Stomach (tissue), 9 donors: ENCODE data around the gene KIF14. TPM values are rescaled to one million over a fixed set of nuclear protein-coding genes. Genes with fewer than 3 reads are reported as not detected.

Experiments
- DNase-seq, 2 donors: peaks; one replicate each; pipeline versions ENCODE4 v3.0.0 to v3.0.0-alpha.2; 2013 to 2019
- H3K27ac ChIP-seq, 5 donors: fragments of 200-600 bp in 4 of 5; sonication (generic) in 4 of 5; one replicate each; pipeline ENCODE4 v1.5.1; 2013 to 2019; ENCODE audit warnings: mild to moderate bottlenecking in 1 of 5, moderate library complexity in 1 of 5
- H3K27me3 ChIP-seq, 3 donors: fragments of 200-600 bp; sonication (generic); one replicate each; pipeline ENCODE4 v1.5.1; 2017 to 2019; ENCODE audit warnings: mixed run types in 1 of 3
- H3K36me3 ChIP-seq, 4 donors: fragments of 200-600 bp; sonication (generic); 1 replicate in 3 of 4; 2 replicates in 1 of 4; pipeline ENCODE4 v1.5.1; 2016 to 2019
- H3K4me1 ChIP-seq, 4 donors: fragments of 200-600 bp; sonication (generic); one replicate each; pipeline ENCODE4 v1.5.1; 2016 to 2019
- H3K4me3 ChIP-seq, 4 donors: fragments of 200-600 bp; sonication (generic) in 3 of 4; one replicate each; pipeline ENCODE4 v1.5.1; 2016 to 2019; ENCODE audit warnings: mild to moderate bottlenecking in 1 of 4
- H3K9me3 ChIP-seq, 4 donors: fragments of 200-600 bp; sonication (generic); one replicate each; pipeline ENCODE4 v1.5.1; 2016 to 2019
- EP300 ChIP-seq: sonication (generic); formaldehyde crosslinking; IDR thresholded peaks from one replicate; pipeline ENCODE4 v1.6.1; 2017; ENCODE audit warnings: antibody characterized with exemption
- POLR2A ChIP-seq, 4 donors: fragments of 450-650 bp; IDR thresholded peaks; one replicate each; pipeline ENCODE4 v1.6.1; 2016; ENCODE audit warnings: antibody characterized with exemption in 4 of 4, control low read depth in 2 of 4, mild to moderate bottlenecking in 1 of 4, moderate library complexity in 1 of 4
- POLR2AphosphoS5 ChIP-seq, 3 donors: sonication (generic); formaldehyde crosslinking; IDR thresholded peaks; one replicate each; pipeline ENCODE4 v1.6.1; 2016; ENCODE audit warnings: antibody characterized with exemption in 3 of 3
- WGBS, 5 donors: extraction: QIAGEN DNeasy Blood & Tissue Kit in 3 of 5; methylation state at CpG; one replicate each; pipeline versions ENCODE4 v1.1.5 to v1.1.7; 2013 to 2018; 5-methylcytosine and 5-hydroxymethylcytosine counted together
- intact Hi-C: fragments of 100-400 bp; cut with DNase I; formaldehyde crosslinking; loops from one replicate; pipeline ENCODE4 v1.15.1; 2023; ENCODE audit warnings: low total_unique reads
- polyA plus RNA-seq, 3 donors: library from polyadenylated mRNA; stranded (reverse); fragments of 200-250 nt; gene quantifications; one replicate each; pipeline ENCODE4 v1.2.3, GENCODE V29; 2013
- total RNA-seq, 5 donors: library from RNA; depleted of rRNA; stranded (reverse); fragments of >200 nt; gene quantifications; one replicate each; pipeline versions ENCODE4 v1.1.0 to v1.2.3, GENCODE V29; 2014 to 2016
- TF ChIP-seq, protein P1 (sequence below), 7 experiments: fragments of 450-650 bp in 4 of 7; fragments of 200-600 bp in 3 of 7; sonication (generic) in 3 of 7; IDR thresholded peaks; one replicate each; pipeline ENCODE4 v1.5.1; 2016 to 2019; ENCODE audit warnings: antibody characterized with exemption in 7 of 7, control low read depth in 2 of 7, mild to moderate bottlenecking in 1 of 7
- donor health status: healthy with polysubstance abuse.
- donor health status: Bipolar disorder and iron deficiency.
- donor health status: healthy.

KIF14 gene
- total and polyA plus RNA-seq, 8 donors = 0.25 to 2.2 (median 0.63) TPM; not detected in 1

DNA sequence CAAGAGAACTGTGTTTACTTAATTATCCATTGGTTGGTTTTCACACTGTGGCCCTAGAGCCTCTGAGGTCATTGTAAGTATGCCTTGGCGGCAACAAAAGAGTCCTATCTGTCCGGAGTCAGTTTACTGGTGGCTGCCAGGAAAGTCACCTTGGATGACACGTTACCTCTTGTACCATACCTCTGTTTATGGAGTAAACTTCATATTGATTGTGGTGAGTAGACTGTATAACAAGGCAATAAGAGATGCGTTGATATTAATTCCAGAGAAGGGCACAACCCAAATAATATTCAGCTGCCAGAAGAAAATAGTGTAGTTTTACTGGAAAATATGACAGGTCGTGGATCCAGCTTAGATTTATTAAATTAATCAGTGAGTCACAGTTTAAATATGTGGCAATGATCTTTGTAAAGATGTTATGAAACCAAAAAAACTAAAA is 20.4 kb upstream of the KIF14 start:
- TF ChIP-seq POLR2A (IDR thresholded peaks at IDR 0.05) (no peak), POLR2AphosphoS5 (IDR thresholded peaks at IDR 0.05) (peak in 1 of 3 donors; percentile 5)
- 39 to 65% (median 60%) methylated on average over 5 of the region's 5 CpGs for WGBS, 5 donors
- DNase-seq = peak in 1 of 2 donors; percentile 20
- no peak overlapping the region for H3K4me3 ChIP-seq
- H3K27me3 ChIP-seq = no peaks in the 10 kb centered on the region
- peaks cover 0 to 50% (median 26%) of the 10 kb centered on the region in 4 donors for H3K36me3 ChIP-seq
- H3K4me1 ChIP-seq = peaks cover 0 to 13% (median 0%) of the 10 kb centered on the region in 4 donors
- intact Hi-C loops = no loop called here
- no peaks in the 10 kb centered on the region for H3K9me3 ChIP-seq
- H3K27ac ChIP-seq = peak overlapping the region in 1 of 5 donors; percentile 8

GRCh38 chr1:200640373-200640962 is 19.9 kb upstream of the KIF14 start:
- WGBS, 5 donors = 71 to 87% (median 81%) methylated on average over 4 of the region's 4 CpGs
- intact Hi-C loops = no loop called here
- peak overlapping the region in 2 of 5 donors; percentile 7 to 8 for H3K27ac ChIP-seq
- peaks cover 0 to 13% (median 0%) of the 10 kb centered on the region in 4 donors for H3K4me1 ChIP-seq
- TF ChIP-seq, protein P1, sequence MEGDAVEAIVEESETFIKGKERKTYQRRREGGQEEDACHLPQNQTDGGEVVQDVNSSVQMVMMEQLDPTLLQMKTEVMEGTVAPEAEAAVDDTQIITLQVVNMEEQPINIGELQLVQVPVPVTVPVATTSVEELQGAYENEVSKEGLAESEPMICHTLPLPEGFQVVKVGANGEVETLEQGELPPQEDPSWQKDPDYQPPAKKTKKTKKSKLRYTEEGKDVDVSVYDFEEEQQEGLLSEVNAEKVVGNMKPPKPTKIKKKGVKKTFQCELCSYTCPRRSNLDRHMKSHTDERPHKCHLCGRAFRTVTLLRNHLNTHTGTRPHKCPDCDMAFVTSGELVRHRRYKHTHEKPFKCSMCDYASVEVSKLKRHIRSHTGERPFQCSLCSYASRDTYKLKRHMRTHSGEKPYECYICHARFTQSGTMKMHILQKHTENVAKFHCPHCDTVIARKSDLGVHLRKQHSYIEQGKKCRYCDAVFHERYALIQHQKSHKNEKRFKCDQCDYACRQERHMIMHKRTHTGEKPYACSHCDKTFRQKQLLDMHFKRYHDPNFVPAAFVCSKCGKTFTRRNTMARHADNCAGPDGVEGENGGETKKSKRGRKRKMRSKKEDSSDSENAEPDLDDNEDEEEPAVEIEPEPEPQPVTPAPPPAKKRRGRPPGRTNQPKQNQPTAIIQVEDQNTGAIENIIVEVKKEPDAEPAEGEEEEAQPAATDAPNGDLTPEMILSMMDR (IDR thresholded peaks at IDR 0.05) = no peak
- no peak for TF ChIP-seq EP300
- TF ChIP-seq POLR2AphosphoS5 (IDR thresholded peaks at IDR 0.05) = no peak
- TF ChIP-seq POLR2A (IDR thresholded peaks at IDR 0.05) = no peak
- H3K36me3 ChIP-seq = peaks cover 0 to 45% (median 20%) of the 10 kb centered on the region in 4 donors
- no peaks in the 10 kb centered on the region for H3K27me3 ChIP-seq
- no peak overlapping the region for H3K4me3 ChIP-seq
- H3K9me3 ChIP-seq = no peaks in the 10 kb centered on the region
- no peak for DNase-seq

DNA sequence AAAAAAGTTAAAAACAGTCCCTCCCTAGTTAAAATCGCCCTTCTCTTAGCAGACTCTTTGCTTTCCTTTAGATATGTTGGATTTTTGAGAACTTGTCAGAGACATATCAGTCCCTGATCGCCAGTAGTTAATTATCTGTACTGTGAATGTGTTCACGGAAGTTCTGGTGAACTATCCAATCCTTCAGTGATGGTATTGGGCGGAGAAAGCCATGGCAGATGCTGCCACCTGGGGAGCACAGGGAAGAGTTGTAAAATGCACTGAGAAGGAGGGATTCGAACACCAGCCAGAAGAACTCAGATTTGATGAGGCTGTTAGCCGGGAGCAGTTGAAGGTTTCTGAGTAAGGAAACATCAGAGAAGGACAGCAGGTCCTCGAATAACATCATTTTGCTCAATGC is 17.5 kb upstream of the KIF14 start:
- no peak overlapping the region for H3K27ac ChIP-seq
- DNase-seq = no peak
- intact Hi-C loops = no loop called here
- H3K27me3 ChIP-seq = no peaks in the 10 kb centered on the region
- H3K4me1 ChIP-seq = peaks cover 0 to 13% (median 0%) of the 10 kb centered on the region in 4 donors
- no peaks in the 10 kb centered on the region for H3K9me3 ChIP-seq
- TF ChIP-seq POLR2AphosphoS5 (IDR thresholded peaks at IDR 0.05) = no peak
- no peak for TF ChIP-seq EP300
- TF ChIP-seq POLR2A (IDR thresholded peaks at IDR 0.05) = no peak
- TF ChIP-seq, protein P1 (IDR thresholded peaks at IDR 0.05) = no peak
- peaks cover 0 to 25% (median 6%) of the 10 kb centered on the region in 4 donors for H3K36me3 ChIP-seq
- H3K4me3 ChIP-seq = no peak overlapping the region
- WGBS, 5 donors = 78 to 85% (median 81%) methylated on average over 7 of the region's 7 CpGs

GRCh38 chr1:200636681-200637080 is 16.1 kb upstream of the KIF14 start:
- Histone ChIP-seq H3K27me3 (no peaks in the 10 kb centered on the region), H3K27ac (no peak overlapping the region), H3K9me3 (no peaks in the 10 kb centered on the region), H3K4me1 (peaks cover 0 to 13% (median 0%) of the 10 kb centered on the region in 4 donors), H3K36me3 (peaks cover 0 to 19% (median 2%) of the 10 kb centered on the region in 4 donors), H3K4me3 (no peak overlapping the region)
- intact Hi-C loops = no loop called here
- TF ChIP-seq, protein P1 (IDR thresholded peaks at IDR 0.05) = no peak
- TF ChIP-seq EP300 = no peak
- no peak for TF ChIP-seq POLR2AphosphoS5 (IDR thresholded peaks at IDR 0.05)
- no peak for TF ChIP-seq POLR2A (IDR thresholded peaks at IDR 0.05)
- 91 to 98% (median 96%) methylated on average over 2 of the region's 2 CpGs for WGBS, 5 donors
- no peak for DNase-seq
